Activated naive CD8-positive, alpha-beta T cell (primary cell): Measurements from ENCODE around the gene UQCRH.
"Not testable (repeated sequence)": the region's sequence is repeated elsewhere in the genome, so short reads cannot be mapped to it uniquely, and the experiment has no call there.

Experiments used
- H3K27ac Mint-ChIP-seq: one replicate; pipeline ENCODE4 v1.8.0; 2021; ENCODE audit warnings: mixed read lengths
- H3K27me3 Mint-ChIP-seq: one replicate; pipeline ENCODE4 v1.8.0; 2021; ENCODE audit warnings: mixed read lengths
- H3K36me3 Mint-ChIP-seq: one replicate; pipeline ENCODE4 v1.8.0; 2021; ENCODE audit warnings: mixed read lengths
- H3K4me1 Mint-ChIP-seq: one replicate; pipeline ENCODE4 v1.8.0; 2021; ENCODE audit warnings: low read depth, mixed read lengths
- H3K4me3 Mint-ChIP-seq: one replicate; pipeline ENCODE4 v1.8.0; 2021; ENCODE audit warnings: mild to moderate bottlenecking, mixed read lengths
- H3K9me3 Mint-ChIP-seq: one replicate; pipeline ENCODE4 v1.8.0; 2021; ENCODE audit warnings: low read depth, mixed read lengths

Gene UQCRH

DNA sequence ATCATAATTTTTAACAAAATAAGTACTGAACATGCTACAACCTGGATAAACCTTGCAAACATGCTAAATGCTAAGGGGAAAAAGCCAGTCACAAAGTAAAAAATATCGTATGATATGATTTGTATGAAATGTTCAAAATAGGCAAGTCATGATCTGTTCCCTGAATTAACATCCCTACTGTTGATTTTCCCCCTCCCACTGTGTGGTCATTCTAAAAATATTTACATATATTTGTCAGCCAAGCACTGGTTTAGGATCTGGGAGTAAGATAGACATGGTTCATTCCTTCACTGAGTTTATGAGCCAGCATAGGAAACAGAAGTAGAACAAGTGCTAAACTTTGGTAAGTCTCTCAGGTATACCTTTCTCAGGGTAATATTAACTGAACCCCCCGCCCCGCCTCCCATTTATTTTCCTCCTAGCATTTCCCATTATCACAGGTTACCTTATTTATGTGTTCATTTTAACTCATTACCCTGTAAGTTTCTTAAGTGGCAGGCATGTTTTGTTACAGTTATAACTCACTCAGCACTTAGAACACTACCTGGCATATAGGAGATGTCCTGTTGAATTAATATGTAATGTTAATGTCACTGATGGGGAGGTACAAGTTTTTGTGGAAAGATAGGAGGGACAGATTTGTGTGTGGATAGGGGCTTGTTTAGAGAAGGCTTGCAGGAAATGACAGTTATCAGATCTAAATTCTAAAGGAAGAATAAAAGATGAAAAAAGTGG is 12.3 kb downstream of the UQCRH start:
- H3K9me3 Mint-ChIP-seq: no peaks in the 10 kb centered on the region
- H3K4me1 Mint-ChIP-seq: no peaks in the 10 kb centered on the region

DNA sequence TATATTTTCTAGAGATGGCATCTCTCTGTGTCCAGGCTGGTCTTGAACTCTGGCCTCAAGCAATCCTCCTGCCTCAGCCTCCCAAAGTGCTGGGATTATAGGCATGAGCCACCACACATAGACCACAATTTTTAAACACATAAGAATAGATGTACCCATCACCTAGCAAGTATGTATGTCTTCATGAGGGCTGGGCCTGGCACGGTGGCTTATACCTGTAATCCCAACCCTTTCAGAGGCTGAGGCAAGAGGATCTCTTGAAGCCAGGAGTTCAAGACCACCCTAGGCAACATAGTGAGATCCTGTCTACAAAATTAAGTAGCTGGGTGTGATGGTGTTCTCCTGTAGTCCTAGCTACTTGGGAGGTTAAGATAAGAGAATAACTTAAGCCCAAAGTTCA is 13.8 kb downstream of the UQCRH start:
- no peaks in the 10 kb centered on the region for H3K9me3 Mint-ChIP-seq
- peak overlapping the region; percentile 3 for H3K27ac Mint-ChIP-seq
- no peak overlapping the region for H3K4me3 Mint-ChIP-seq
- H3K4me1 Mint-ChIP-seq: no peaks in the 10 kb centered on the region
- no peaks in the 10 kb centered on the region for H3K27me3 Mint-ChIP-seq
- H3K36me3 Mint-ChIP-seq: peaks cover 9% of the 10 kb centered on the region

More for the DNA sequence above, 12.3 kb downstream of the UQCRH start:
- Mint-ChIP-seq H3K4me3 (no peak overlapping the region), H3K27ac (no peak overlapping the region), H3K27me3 (no peaks in the 10 kb centered on the region), H3K36me3 (peaks cover 9% of the 10 kb centered on the region)

DNA sequence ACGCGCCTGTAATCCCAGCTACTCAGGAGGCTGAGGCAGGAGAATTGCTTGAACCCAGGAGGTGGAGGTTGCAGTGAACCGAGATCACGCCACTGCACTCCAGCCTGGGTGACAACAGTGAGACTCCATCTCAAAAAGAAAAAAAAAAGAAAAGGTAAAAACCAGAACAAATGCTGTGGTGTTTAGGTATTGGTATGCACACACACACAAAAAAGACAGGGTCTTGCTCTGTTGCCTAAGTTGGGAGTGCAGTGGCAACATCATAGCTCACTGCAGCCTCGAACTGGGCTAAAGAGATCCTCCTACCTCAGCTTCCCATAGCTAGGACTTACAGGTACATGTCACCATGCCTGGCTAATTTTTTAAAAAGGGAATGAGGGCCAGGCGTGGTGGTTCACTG is 15.8 kb downstream of the UQCRH start:
- not testable (repeated sequence) for H3K27me3 Mint-ChIP-seq, H3K9me3 Mint-ChIP-seq, H3K4me3 Mint-ChIP-seq, H3K36me3 Mint-ChIP-seq, H3K4me1 Mint-ChIP-seq, H3K27ac Mint-ChIP-seq

GRCh38 chr1:46319960-46320914 is 16.7 kb downstream of the UQCRH start:
- H3K9me3 Mint-ChIP-seq, H3K4me3 Mint-ChIP-seq, H3K36me3 Mint-ChIP-seq, H3K4me1 Mint-ChIP-seq, H3K27ac Mint-ChIP-seq, H3K27me3 Mint-ChIP-seq: not testable (repeated sequence)

GRCh38 chr1:46322191-46322590 is 18.7 kb downstream of the UQCRH start:
- H3K4me3 Mint-ChIP-seq, H3K27me3 Mint-ChIP-seq, H3K9me3 Mint-ChIP-seq, H3K36me3 Mint-ChIP-seq, H3K4me1 Mint-ChIP-seq, H3K27ac Mint-ChIP-seq: not testable (repeated sequence)

- not testable (repeated sequence) for H3K9me3 Mint-ChIP-seq, H3K4me1 Mint-ChIP-seq, H3K4me3 Mint-ChIP-seq, H3K27ac Mint-ChIP-seq, H3K36me3 Mint-ChIP-seq, H3K27me3 Mint-ChIP-seq
Observed at GRCh38 chr1:46325285-46326076, 22.0 kb downstream of the UQCRH start.

DNA sequence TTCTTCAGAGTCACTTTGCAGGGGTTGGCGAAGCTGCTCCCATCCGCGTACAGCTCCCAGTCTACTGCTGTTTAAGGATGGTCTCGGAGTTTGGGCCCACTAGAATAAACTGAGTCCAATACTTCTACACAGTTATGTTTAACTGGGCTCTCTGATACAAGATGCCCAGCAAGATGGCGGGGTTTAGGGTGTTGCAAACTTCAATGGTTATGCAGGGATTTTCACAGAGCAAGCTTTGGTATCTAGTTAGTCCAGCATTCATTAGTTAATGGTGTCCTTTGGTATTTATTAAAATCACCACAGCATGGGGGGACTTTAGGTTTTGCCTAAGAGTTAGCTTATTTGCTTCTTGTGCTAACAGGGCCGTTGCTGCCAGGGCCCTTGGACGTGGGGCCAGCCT is 24.7 kb downstream of the UQCRH start:
- not testable (repeated sequence) for H3K4me1 Mint-ChIP-seq, H3K36me3 Mint-ChIP-seq, H3K4me3 Mint-ChIP-seq, H3K9me3 Mint-ChIP-seq, H3K27me3 Mint-ChIP-seq, H3K27ac Mint-ChIP-seq

- not testable (repeated sequence) for H3K27me3 Mint-ChIP-seq, H3K36me3 Mint-ChIP-seq, H3K4me3 Mint-ChIP-seq, H3K27ac Mint-ChIP-seq, H3K9me3 Mint-ChIP-seq, H3K4me1 Mint-ChIP-seq
Observed at GRCh38 chr1:46329807-46330206, 26.3 kb downstream of the UQCRH start.

- not testable (repeated sequence) for H3K27me3 Mint-ChIP-seq, H3K27ac Mint-ChIP-seq, H3K4me1 Mint-ChIP-seq, H3K4me3 Mint-ChIP-seq, H3K36me3 Mint-ChIP-seq, H3K9me3 Mint-ChIP-seq
Observed at GRCh38 chr1:46330381-46330780, 26.9 kb downstream of the UQCRH start.

- H3K36me3 Mint-ChIP-seq, H3K4me1 Mint-ChIP-seq: not testable (repeated sequence)
Observed at GRCh38 chr1:46331786-46332540, 28.5 kb downstream of the UQCRH start.

GRCh38 chr1:46333300-46334029 is 30.0 kb downstream of the UQCRH start:
- H3K4me3 Mint-ChIP-seq: no peak overlapping the region

More at GRCh38 chr1:46331786-46332540, 28.5 kb downstream of the UQCRH start:
- H3K9me3 Mint-ChIP-seq, H3K27me3 Mint-ChIP-seq, H3K27ac Mint-ChIP-seq, H3K4me3 Mint-ChIP-seq: not testable (repeated sequence)

GRCh38 chr1:46334030-46334384 is 30.5 kb downstream of the UQCRH start:
- peaks cover 3% of the 10 kb centered on the region for H3K36me3 Mint-ChIP-seq
- no peaks in the 10 kb centered on the region for H3K9me3 Mint-ChIP-seq
- no peak overlapping the region for H3K27ac Mint-ChIP-seq
- H3K27me3 Mint-ChIP-seq: no peaks in the 10 kb centered on the region
- no peak overlapping the region for H3K4me3 Mint-ChIP-seq
- H3K4me1 Mint-ChIP-seq: peaks cover 2% of the 10 kb centered on the region

More at GRCh38 chr1:46333300-46334029, 30.0 kb downstream of the UQCRH start:
- Mint-ChIP-seq H3K9me3 (no peaks in the 10 kb centered on the region), H3K27ac (no peak overlapping the region), H3K27me3 (no peaks in the 10 kb centered on the region), H3K36me3 (peaks cover 3% of the 10 kb centered on the region), H3K4me1 (no peaks in the 10 kb centered on the region)

- no peaks in the 10 kb centered on the region for H3K9me3 Mint-ChIP-seq
- no peak overlapping the region for H3K27ac Mint-ChIP-seq
- peaks cover 6% of the 10 kb centered on the region for H3K4me1 Mint-ChIP-seq
- H3K4me3 Mint-ChIP-seq: no peak overlapping the region
- H3K36me3 Mint-ChIP-seq: peaks cover 3% of the 10 kb centered on the region
- H3K27me3 Mint-ChIP-seq: no peaks in the 10 kb centered on the region
Observed at GRCh38 chr1:46335081-46335480, 31.6 kb downstream of the UQCRH start.

GRCh38 chr1:46337409-46337808 is 33.9 kb downstream of the UQCRH start:
- not testable (repeated sequence) for H3K4me3 Mint-ChIP-seq, H3K36me3 Mint-ChIP-seq, H3K9me3 Mint-ChIP-seq, H3K27ac Mint-ChIP-seq, H3K27me3 Mint-ChIP-seq
- H3K4me1 Mint-ChIP-seq: peaks cover 20% of the 10 kb centered on the region
